Measurements from ENCODE around the gene HACD4.
A peak's percentile ranks its signal among the peaks of the same experiment; 100 is the strongest.
"Not testable (repeated sequence)": the region's sequence is repeated elsewhere in the genome, so short reads cannot be mapped to it uniquely, and the experiment has no call there.

Gene HACD4

DNA sequence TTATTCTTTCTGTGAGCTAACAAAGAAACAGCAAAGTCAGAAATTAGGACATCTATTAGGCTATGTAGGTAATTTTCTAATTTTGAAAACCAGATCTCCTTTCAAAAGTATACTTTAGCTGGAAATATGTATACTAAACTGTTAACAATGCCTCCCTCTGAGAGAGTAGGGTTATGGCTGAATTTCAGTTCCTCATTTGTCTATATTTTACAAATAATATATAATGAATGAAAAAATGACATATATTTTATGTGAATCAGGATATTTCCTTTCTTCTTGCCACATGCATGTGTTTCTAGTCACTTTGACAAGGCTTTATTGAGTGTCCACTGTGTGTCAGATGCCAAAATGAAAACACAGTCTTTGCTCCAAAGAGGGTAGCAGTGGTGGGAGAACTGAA, 15.4 kb downstream of the HACD4 start:
- DNase-seq, result no peak

DNA sequence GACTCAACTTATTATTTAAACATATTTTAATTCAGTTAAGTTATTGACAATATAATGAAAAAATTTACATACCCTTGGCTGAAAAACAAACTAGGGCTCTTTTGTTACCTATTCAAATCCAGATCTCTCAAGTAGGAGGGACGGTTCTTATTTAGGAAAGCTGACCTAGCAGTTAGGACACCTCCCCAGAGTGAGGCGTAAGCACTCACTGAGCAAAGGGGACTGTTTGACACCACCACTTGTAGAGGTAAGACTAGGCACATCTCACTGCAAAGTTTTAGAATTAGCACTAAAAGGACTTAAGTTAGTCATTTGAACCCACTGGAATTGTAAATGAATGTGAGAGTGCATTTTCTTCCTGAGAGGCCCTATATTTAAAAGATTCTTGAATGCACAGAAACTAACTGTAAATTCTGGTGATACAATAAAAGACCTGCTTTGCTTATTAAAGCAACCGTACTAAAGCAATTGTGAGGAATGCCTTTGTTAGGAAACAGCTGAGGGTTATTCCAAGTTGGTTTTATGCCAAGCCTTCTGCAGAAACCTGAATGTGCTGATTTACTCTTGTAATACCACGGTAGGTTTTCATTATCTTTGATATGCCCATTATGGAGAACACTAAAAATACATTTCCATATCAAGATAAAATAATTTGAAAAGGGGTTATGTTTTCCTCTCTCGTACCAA, 16.2 kb downstream of the HACD4 start:
- DNase-seq, result no peak

DNA sequence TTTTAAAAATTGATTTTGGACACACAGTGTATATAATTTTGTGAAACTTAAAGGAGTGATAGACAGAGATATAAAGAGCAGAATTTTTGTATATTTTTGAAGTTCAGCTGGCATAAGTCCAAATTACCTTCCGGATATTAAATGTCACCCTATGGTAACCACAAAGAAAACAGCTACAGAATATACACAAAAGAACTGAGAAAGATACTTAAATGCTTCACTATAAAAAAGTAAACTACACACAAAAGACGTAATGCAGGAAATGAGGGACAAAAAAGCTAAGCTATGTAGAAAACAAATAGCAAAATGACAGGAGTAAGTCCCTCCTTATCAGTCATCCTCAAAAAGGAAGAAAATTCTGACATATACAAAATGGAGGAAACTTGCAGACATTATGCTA, 29.4 kb downstream of the HACD4 start:
- DNase-seq, result peak; percentile 25

DNA sequence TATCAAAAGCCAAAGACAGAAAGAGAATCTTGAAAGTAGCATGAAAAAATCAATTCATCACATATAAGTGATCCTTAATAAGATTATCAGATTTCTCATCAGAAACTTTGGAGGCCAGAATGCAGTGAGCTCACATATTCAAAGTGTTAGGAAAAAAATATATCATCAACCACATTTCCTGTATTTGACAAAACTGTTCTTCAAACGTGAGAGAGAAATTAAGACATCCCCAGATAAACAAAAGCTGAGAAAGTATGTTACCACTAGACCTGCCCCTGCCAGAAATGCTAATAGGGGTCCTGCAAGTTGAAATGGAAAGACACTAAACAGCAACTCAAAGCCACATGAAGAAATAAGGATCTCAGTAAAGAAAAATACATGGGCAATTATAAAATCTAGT, 29.9 kb downstream of the HACD4 start:
- peak; percentile 34 for DNase-seq

DNA sequence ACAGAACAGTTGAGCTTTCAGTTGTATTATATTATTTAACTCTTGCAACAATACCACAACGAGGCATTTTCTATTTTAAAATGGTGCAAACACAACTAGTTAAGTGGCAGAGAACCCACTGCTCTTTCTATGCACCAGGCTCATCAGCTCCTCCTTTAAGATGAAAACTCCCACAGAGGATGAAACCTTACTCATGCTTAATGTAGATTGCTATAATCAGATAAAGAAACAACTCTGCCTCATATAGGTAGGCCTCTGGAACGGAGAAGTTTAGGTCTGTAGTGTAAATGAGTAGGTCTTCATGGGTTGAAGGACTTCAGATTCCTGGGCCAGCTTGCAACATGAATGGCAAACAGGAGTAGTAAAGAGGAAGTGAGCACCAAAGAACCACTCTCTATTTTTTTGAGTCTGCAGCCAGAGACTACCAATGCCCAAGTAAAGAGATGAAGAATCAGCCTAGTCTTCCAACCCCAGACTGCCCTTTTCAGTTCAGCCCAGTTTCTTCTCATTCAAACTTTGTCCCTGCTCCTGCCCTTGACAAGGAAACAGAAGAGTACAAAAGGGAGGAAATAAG, 33.9 kb downstream of the HACD4 start:
- DNase-seq, result no peak

DNA sequence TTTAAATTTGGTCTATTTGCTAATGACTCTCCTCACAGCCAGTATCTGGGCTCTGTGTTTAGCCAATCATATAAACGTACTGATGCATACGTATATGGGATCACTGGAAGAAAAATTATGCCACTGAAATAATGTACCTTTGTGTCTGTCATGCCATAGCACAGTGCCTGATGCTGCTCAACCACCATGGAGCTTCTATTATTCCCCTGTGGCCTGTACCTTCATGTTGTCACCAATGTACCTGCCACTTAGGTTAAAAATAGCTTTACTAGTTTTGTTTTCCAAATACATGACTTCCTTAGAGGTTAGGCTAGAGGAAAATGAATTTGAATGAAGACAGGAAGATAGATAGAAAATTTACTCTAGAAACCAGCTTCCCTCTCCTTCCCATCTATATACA, 34.6 kb downstream of the HACD4 start:
- no peak for DNase-seq

DNA sequence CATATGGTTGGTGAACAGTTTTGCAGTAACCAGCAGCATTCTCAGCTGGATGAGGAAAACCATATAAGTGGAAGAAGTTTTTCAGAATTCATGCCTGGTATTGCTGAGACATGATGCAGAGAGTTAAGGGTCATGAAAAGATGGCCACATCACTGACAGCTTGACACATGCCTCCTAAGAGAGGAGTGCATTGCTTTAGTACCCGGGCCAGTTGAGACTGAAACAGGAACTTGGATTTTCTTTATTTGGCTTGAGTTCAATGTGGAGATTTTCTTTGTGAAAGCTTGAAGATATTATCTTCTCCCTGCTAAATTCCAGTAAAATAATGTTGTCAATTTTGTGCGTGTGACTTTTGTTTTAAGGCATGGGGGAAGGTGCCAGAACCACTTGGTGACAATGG, 35.8 kb downstream of the HACD4 start:
- no peak for DNase-seq

DNA sequence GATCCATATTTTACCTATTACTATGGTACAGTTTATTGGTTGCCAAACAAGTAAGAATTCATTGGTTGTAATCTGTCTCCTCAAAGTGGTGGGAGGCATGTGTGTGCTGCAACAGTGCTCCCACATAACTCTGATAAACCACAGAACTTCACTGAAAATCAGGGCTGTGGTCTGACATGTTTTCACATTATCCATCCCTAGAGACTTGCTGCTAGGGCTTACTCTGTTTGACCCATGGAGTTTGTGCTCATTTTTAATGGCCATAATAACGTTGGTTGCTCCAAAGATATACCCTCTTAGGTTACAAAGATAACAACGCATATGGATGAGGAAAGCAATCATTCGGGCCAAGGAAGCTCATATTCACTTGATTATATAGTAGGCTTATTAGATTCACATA, 37.0 kb downstream of the HACD4 start:
- no peak for DNase-seq

DNA sequence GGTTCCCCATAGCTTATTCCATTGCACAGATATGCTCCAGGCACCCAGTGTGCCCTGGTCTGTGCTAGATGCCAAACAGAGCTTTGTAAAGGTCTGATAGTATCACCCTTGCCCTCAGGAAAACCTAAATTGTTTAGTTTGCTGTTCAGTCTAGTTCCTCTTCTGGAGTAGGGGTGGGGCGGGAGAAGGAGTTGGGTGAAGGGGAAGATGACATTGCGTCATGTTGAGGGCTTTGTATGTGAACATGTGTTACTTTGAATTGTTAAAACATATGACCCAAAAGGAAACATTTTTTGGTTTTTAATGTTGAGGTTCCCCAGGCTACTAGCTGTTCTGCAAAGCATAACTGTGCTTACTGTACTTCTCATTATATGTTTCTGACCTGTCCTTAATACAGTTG, 40.6 kb downstream of the HACD4 start:
- DNase-seq, result peak; percentile 20

DNA sequence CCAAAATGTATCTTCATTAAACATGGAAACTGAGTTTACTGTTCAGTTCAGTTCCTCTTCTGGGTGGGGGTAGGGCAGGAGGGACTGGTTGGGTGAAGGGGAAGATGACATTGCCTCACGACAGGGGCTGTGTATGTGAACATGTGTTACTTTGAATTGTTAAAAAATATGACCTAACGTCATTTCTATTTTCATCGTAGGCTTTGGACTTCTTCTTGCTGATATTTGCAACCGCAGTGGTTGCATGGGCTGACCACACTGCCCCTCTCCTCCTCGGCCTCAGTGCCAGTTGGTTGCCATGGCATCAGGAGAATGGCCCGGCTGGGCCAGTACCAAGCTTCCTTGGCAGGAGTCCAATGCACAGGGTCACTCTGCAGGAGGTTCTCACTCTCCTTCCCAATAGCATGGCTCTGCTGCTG, 41.5 kb downstream of the HACD4 start:
- DNase-seq, result no peak

DNA sequence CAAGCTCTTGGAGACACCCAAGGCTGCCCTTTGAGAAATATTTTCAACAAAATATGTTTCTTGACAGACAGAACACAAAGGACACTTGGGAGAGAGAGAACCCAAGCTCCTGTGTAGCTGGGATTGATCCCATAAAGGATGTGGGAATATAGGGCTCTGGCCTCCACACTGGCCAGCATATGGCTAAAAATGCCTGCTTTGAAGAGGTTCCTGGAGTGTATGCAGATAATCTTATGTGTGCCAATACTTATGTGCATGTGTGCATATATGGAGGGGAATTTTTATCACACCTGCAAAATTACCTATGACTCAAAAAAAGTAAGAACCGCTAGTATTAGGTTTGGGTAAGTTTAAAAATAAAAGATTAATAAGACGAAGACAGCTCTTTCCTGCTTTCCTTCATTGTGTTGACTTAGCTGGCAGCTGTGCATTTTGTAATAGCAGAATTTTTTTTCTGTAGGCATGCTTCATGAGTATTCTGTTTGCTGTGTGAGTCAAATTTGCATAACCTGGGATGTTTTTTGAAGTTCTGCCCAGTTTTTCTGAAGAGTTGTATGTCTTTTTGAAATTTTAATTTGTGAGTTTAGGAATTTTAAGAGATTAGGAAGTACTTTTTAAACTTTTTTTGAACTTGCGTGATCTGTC, 42.6 kb downstream of the HACD4 start:
- DNase-seq, result no peak

DNA sequence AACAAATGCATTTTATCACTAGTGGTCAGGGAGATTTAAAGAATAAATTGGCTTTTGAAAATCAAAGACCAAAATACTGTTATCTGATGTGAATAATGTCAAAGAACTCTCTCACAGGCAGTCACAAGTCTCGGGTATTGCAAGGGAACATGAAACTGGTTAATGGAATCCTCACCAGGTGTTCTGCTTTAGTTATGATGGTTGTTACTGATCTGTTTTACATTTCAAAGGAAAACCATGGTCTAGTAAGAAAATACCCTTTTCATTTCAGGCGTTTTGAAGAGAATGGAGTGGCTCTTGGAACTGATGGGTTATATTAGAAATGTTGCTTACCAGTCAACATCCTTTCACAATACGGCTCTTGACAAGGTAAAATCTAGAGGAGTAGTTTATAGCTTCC, 43.4 kb downstream of the HACD4 start:
- DNase-seq, result no peak

DNA sequence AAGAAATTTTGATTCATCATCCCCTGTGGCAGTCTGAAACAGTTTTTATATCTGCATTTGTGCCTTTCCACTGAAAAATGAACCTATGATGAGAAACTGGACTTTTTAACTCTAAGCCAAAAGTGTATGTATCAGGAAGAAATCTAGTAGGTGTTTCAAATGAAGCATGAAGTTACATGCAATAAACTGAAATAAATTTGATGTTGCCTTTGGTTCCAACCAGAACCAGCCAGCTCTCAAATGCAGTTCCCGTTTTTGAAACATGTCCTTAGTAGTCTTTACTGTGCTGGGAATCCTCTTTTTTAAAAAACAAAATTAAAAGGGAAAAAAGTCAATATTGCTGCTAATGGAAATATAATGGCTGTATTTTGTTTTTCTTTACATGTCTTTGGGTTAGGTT, 43.9 kb downstream of the HACD4 start:
- DNase-seq, result no peak

DNA sequence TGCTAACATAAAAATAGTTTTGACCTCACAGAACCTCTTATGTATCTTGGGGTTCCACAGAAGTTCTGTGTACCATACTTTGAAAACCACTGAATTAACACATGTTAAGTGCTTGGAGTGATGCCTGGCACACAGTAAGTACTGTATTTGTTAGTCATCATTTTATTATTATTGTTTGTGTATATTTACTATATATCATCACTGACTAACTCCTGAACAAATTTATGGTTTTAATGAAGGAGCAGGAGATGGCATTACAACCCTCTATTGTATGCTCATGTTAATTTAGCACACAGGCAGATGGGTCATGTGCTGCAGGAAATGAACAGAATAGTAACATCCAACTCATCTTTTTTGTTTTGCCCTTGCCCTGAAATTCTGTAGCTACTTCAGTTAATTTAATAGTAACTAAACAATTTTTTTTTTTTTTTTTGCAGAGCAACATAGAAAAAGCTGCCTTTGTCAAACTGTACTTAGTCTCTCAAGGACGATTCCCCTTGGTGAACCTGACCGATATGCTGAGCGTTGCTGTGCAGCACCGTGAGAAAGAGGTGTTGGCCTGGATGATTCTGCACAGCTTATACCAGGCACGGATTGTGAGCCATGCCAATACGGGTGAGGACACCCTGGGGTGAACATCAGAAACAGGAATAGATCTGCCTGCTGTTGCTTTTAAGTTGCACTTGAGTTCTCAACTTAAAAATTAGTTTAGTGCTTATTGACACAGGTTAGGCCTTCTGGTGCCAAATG, 45.4 kb downstream of the HACD4 start:
- DNase-seq, result no peak

DNA sequence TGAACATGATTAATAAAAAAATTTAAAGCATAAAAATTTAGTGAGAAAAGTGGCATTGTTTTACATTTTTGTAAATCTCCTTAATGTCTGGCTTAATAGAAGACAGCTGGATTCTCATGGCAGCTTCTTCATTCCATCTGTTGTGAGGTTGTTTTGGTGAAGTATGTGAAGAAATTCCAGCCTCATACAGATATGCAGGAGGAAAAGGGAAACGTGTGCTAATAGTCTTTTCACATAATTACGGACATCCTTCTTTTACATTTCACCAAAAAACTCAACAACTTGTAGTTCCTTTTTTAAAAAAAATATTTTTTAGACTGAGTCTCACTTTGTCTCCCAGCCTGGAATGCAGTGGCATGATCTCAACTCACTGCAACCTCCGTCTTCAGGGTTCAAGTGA, 46.9 kb downstream of the HACD4 start:
- no peak for DNase-seq

DNA sequence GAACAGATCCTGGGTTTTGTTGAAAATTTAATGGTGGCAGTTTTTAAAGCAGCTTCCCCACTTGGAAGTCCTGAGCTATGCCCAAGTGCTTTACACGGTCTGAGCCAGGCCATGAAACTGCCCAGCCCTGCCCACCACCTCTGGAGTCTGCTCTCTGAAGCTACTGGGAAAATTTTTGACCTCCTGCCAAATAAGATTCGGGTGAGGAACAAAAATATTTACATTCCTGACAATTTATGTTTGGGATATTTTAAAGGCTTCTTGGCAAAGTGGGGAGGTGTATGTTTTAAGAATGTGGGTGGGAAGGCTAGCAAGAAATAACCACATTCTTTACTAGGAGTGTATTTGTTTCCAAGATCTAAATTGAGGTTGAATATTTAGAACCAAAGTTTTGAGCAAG, 50.0 kb downstream of the HACD4 start:
- no peak for DNase-seq

DNA sequence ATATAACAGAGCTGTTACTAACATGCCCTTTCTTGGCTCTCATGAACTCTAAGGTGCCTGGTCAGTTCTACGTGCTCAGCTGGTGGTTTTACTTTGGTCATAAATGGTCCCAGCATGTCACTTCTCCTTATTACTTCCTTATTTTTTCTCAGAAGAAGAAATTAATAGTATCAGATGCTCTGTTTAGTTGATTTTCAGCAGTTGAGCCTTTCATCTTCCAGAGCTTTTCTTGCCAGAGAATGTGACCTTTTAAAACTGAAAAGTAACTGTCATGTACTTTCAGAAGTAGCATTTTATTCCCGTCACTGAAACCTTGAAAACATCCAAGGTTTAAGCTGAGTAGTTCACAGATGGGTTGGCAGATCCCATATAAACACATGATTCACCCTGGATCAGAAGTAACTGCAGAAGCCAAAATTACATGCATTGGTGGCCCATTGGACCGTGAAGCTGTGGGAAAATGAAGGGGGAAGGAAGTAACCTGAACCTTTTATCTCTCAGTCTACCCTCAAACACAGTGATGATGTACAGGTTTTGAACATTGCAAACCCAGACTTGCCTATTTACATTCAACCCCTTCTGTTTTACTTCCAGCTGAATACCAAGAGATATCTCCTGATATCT, 50.5 kb downstream of the HACD4 start:
- no peak for DNase-seq

DNA sequence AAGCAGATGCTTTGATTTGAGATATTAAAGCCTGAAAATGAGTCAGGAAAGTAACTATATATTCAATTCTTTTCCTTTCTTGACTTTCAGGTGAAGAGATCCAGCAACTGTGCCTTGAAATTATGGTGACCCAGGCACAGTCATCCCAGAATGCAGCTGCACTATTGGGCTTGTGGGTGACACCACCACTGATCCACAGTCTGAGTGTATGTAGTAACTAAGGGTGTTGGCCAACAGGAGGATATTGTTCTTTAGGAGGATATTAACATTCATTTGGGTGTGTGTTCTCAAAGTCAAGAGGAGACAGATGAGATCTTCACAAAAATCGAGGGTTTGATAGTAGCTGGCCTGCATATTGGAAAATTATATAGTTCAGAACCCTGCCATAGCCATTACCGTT, 53.2 kb downstream of the HACD4 start:
- no peak for DNase-seq

DNA sequence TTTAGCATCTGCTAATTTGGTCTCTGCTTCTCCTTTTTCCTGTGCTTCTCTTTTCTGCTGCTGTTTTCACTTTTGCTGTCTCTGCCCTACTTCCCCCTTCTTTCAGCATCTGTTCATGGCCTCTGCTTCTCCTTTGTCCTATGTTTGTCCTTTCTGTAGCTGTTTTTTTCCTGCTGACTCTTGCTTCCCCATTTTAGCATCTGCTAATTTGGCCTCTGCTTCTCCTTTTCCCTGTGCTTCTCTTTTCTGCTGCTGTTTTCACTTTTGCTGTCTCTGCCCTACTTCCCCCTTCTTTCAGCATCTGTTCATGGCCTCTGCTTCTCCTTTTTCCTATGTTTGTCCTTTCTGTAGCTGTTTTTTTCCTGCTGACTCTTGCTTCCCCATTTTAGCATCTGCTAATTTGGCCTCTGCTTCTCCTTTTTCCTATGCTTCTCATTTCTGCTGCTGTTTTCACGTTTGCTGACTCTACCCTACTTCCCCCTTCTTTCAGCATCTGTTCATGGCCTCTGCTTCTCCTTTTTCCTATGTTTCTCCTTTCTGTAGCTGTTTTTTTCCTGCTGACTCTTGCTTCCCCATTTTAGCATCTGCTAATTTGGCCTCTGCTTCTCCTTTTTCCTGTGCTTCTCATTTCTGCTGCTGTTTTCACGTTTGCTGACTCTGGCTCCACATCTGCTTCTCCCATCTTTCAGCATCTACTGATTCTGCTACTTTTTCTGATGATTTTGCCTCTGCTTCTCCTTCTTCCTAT, 57.1 kb downstream of the HACD4 start:
- DNase-seq, result not testable (repeated sequence)

DNA sequence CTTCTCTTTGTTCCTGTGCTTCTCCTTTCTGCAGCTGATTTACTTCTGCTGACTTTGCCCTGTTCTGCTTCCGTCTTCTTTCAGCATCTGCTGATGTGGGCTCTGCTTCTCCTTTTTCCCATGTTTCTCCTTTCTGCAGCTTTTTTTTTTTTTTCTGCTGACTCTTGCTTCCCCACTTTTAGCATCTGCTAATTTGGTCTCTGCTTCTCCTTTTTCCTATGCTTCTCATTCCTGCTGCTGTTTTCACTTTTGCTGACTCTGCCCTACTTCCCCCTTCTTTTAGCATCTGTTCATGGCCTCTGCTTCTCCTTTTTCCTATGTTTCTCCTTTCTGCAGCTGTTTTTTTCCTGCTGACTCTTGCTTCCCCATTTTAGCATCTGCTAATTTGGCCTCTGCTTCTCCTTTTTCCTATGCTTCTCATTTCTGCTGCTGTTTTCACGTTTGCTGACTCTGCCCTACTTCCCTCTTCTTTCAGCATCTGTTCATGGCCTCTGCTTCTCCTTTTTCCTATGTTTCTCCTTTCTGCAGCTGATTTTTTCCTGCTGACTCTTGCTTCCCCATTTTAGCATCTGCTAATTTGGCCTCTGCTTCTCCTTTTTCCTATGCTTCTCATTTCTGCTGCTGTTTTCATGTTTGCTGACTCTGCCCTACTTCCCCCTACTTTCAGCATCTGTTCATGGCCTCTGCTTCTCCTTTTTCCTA, 58.0 kb downstream of the HACD4 start:
- DNase-seq, result not testable (repeated sequence)

DNA sequence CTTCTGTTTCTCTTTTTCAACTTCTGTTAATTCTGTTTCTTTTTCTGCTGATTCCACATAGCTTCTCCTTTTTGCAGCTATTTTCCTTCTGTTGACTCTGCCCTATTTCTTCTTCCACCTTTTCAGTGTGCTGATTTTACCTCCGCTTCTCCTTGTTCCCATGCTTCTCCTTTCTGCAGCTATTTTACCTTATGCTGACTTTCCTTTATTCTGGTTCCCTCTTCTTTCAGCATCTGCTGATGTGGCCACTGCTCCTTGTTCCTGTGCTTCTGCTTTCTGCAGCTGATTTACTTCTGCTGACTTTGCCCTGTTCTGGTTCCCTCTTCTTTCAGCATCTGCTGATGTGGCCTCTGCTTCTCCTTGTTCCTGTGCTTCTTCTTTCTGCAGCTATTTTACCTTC, 58.8 kb downstream of the HACD4 start:
- DNase-seq, result no peak
